HG03159 (cell line): ENCODE results near the gene SLC25A30.

Experiments used
- ATAC-seq: cut with Tn5 transposase; IDR thresholded peaks from one replicate; pipeline ENCODE4 v1.9.1; 2021; ENCODE audit warnings: mild to moderate bottlenecking, moderate library complexity; ENCODE audit not compliant: unreplicated experiment

SLC25A30 gene, protein sequence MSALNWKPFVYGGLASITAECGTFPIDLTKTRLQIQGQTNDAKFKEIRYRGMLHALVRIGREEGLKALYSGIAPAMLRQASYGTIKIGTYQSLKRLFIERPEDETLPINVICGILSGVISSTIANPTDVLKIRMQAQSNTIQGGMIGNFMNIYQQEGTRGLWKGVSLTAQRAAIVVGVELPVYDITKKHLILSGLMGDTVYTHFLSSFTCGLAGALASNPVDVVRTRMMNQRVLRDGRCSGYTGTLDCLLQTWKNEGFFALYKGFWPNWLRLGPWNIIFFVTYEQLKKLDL

DNA sequence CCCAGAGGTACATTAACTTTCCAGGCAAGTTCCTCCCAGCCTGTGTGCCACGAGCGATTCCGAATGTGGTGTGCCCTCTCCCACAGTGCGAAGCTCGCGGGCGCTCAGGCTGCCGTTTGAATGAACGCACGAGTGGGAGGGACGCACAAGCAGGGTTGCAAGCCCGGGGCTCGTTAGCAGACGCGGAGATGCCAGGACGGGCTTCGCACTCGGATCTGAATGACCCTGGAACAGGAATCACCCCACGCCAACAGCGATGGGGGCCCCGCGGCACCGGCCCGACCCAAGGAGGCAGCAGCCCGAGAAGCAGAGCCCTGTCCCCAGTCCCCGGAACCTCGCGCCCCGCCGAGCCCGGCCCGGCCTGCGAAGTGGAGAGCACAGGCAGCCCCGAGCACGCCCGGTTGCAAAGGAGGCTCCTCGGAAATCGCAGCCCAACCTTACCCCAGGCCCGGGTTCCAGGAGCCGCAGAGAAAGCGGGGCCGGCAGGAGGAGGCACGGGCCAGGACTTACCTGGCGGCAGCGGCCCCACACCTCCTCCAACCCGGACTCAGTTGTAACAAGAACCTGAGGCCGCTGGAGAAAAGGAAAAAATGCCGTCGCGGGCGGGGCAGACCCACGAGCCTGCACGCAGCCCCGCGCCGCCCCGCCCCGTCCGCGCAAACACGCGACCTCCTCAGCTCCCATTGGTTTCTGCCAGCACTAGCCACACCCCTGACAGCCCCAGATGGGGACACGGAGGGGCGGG lies at the start of gene SLC25A30:
TSS of gene SLC25A30 (minus strand) at position 584 of the 745 bp plus-strand sequence. CDS start 6,948 bp downstream, outside the sequence.
- ATAC-seq: peak; percentile 89

DNA sequence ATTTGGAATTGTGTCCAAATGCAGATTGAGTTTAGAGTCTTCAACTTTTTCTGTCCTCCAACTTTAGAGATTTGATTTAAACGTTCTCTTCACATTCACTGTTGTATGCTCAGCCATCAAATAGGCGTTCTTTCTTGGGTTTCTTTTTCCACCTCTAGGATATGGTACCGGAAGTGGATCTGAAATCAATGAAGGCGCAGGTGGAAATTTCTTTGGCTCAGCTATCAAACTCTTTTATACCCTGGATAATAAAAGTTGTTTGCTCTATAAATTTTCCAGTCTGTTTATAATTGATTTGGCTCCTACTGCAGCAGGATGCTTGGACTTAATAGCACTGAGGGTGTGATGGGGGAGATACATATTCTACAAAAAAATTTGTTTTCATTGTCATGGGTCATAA lies 48.2 kb upstream of the SLC25A30 start:
- no peak for ATAC-seq

DNA sequence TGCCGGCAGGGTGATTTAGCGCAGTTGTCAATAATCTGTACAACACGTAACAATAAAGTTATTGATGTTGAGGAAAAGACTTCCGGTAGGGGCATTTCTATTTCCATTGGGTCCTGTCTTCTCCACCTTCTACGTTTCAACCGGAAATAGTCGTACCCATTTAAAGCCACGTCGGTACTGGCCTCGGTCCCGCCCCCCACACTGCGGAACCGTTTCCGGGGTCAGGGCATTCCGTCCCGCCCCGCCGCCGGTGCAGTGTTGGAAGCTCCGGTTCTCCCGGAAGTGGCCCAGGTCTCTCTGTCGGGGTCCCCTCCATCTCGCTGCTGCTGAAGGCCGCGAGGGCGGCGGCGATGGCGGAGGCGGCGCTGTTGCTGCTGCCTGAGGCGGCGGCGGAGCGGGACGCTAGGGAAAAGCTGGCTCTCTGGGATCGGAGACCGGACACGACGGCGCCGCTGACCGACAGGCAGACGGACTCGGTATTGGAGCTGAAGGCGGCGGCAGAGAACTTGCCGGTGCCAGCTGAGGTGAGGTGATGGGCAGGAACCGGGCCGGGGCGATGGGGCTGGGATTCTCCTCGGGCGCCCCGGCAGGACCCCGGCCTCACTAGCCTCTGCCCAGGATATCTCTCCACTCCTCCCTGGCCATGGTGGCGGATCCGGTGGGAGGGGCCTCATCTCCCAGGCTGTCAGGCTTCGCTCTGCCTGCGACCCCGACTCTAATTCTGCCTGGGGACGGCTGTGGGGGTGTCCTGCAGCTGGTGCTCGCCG lies 46.7 kb upstream of the SLC25A30 start, which contains the start of gene COG3:
TSS of gene COG3 (plus strand) at position 253 of the 767 bp plus-strand sequence. CDS start at position 351, 98 bp downstream.
- ATAC-seq: peak; percentile 94

DNA sequence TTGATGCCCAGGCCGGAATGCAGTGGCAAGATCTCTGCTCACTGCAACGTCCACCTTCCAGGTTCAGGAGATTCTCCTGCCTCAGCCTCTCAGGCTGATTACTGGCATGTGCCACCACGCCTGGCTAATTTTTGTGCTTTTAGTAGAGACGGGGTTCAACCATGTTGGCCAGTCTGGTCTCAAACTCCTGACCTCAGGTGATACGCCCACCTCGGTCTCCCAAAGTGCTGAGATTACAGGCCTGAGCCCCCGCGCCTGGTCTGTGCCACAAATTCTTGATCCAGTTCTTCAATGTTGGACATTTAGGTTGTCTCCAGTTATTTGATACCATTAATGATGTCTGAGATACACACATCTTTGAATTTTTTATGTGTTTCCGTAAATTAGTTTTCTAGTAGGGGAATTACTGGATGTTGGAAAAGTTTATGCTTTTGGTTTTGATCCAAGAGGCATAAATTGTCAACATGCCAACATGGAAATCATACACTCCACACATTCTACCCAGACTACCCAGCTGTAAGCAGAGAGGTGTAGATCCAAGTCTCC lies 46.0 kb upstream of the SLC25A30 start:
- no peak for ATAC-seq

DNA sequence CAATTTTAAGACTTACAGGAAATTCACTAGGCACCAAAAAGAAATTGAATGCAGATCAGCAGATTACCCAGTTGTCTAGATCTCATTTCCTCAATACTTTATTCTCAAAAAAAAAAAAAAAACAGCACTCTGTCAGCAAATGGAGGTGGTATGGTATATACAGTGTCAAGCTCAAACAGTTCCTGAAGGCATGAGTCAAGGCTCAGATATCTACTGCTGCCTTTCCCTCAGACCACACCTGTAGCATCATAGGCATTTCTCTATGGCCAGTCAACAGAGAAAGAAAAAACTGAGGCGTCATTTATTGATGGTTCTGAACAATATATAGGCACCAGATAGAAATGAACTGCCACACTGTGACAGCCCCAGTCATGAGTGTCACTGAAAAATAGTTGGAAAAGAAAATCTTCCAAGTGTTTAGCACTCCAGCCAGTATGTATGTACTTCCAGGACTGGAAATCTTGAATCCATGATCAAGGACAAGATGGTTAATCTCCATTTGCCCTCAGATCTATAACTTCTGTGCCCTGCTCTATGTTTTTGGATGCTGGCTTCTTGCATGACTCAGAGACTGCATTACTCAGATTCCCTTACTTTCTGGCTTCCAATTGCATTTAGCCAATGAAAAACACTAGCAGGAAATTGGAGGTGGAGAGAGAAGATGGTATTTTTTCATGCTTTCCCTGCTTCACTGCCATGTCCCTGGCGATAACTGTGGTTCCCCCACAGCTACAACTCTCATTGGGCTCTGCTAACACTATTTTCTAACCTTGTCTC lies 38.2 kb upstream of the SLC25A30 start:
- ATAC-seq: no peak

DNA sequence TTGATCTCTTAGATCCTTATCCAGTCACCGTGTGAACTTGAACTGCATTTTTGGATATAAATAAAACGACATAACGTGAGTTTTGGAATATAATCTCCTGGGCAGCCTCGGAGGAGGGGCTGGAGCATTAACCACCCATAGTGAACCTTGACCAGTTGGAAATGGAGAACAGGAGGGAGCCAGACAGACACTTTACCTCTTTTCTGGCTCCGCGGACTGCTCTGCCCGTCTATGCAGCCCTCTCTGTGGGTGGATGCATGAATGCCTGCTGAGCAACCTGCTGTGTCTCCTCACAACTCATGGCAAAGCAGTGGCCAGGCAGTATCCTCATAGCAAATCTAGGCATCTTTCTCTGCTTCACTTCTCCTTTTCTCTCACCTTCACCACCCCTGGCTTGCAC lies 36.0 kb upstream of the SLC25A30 start:
- no peak for ATAC-seq

DNA sequence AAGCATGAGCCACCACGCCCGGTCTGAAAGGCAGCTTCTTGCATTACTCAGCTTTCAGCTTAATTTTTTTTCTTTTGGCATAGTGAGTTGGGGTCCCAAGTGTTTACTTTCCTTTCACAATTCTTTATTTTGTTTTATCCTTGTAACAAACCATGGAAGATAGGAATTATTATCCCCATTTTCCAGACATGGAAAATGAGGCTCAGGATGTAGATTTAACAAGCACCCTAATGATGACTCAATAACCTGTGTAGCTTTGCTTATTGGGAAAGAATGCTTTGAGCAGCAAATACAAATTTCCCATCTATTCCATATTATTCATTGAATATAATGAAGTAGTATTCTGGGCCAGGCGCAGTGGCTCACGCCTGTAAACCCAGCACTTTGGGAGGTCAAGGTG lies 33.1 kb upstream of the SLC25A30 start:
- ATAC-seq: no peak

DNA sequence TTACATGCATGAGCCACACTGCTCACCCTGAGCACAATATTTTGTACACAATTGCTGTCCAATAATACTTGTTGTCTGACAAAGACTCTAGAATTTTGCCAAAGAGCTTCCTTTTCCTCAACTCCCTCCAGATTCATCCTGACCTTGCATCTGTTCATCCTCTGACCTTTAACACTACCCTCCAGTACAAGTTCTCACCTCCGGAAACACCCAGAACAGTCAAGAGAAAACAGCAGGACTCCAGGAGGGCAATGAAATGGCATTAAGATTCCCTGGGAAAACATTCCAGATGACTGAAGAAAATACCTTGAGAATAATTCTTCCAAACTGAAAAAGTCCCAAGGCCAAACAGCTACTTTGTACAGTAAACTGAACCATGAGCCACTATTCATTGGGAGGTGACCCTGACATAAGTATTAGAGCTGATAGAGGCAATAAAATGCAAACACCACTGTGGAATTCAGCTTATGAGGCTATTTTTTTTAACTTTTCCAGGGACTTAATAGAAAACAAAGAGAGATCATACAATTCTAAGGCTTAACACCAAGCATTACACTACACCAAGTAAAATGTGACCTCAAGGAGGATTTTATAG lies 30.9 kb upstream of the SLC25A30 start:
- no peak for ATAC-seq

DNA sequence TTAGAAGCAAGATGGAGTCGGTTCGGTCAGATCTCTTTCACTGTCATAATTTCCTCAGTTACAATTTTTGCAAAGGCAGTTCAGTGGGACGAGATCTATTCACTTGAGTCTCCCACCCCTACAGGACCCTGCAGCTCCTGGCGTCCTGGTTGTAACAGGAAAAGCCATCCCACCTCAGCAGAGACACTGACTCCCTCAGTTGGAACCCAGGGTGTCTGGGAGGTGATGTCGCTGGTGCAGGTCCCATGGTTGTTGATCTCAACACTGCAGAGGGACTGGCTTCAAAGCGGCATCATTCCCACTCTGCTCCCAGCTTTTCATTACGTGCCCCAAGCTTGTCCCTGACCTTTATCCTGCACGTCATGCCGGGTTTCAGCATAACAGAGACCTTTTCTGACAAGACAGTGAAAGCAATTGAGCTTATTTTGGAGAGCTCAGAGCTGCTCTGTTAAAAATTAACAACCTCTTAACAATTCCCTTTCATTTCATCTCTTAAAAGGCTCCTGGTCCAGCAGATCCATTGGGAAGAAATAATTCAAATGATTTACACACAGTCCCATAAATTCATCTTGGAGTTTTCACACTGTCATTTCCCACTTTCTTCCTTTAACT lies 29.0 kb upstream of the SLC25A30 start:
- no peak for ATAC-seq

DNA sequence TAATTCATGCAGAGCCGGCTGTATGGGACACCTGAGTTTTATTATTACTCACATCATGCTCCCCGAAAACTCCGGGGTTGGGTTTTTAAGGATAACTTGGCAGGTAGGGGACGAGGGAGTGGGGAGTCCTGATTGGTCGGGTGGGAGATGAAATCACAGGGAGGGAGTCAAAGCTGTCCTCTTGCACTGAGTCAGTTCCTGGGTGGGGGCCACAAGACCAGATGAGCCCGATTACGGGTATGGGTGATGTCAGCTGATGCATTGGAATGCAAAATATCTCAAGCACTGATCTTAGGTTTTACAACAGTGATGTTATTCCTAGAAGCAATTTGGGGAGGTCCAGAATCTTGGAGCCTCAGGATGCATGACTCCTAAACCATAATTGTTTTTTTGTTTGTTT lies 28.0 kb upstream of the SLC25A30 start:
- no peak for ATAC-seq

DNA sequence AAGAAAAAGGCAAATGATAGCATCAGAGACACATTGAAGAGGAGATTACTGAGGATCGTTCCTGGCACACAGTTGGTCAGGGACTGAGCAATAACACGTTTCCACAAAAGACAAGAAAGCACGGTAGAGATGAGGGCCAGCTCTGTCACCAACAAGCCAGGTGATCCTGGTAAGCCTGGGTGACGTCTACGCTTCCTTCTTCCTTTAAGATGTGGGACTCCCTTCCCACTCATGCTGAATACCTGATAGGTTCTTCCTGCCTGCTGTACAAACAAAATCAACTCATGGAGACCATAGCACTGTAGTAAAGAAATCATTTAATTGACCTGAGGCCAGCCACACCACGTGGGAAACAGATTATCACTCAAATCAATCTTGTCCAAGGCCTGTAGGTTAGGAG lies 26.9 kb upstream of the SLC25A30 start:
- no peak for ATAC-seq

DNA sequence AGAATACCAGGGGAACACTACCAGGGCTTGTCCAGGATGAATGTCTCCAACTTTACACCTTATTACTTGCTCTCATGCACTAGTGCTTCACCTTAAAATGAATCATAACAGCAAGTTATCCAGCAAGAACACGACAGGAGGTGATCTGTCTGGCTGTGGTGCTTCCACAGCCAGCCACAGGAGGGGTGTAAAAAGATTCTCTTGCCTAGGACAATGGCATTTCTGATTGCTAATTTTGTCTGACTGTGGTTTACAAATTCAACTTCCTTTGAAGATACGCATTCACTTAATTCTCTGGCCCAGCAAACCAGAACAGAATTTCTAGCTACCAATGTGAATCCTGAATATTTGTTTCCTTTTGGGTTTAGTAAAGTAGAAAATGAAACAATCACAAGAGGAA lies 23.5 kb upstream of the SLC25A30 start:
- ATAC-seq: peak; percentile 82

DNA sequence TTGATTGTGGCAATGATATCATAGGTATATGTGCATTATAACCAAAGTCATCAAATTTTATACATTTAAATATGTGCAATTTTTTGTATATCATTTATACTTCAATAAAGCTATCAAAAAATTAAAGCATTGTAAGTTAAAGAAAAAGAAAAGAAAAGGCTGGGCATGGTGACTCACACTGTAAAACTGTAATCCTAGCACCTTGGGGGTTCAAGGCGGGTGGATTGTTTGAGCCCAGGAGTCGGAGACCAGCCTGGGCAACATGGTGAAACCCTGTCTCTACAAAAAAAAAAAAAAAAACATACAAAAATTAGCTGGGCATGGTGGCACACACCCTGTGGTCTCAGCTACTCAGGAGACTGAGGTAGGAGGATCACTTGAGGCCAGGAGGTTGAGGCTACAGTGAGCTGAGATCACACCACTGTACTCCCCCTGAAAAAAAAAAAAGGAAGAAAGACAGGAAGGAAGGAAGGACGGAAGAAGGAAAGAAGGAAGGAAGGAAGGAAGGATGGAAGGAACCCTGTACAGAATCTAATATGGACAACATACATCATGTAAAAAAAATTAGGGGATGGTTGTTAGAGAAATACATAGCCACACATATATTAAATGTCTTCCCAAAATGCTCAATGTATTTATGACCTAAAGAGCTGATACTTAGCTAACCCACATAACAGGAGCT lies 21.7 kb upstream of the SLC25A30 start:
- no peak for ATAC-seq

DNA sequence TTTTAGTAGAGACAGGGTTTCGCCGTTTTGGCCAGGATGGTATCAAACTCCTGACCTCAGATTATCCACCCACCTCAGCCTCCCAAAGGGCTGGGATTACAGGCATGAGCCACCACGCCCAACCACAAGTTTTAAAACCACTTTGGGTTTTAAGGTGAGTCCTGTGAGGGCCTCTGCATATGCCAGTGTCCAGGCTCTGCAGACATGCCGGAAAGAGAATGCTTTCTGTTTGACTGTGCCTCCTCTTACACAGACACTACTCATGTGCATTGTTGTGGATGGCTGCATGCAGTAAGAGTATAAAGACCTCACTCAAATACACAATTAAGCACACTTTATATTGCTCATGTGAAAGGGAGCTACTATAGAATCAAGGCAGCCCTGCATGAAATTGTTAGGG lies 20.8 kb upstream of the SLC25A30 start:
- ATAC-seq: no peak

DNA sequence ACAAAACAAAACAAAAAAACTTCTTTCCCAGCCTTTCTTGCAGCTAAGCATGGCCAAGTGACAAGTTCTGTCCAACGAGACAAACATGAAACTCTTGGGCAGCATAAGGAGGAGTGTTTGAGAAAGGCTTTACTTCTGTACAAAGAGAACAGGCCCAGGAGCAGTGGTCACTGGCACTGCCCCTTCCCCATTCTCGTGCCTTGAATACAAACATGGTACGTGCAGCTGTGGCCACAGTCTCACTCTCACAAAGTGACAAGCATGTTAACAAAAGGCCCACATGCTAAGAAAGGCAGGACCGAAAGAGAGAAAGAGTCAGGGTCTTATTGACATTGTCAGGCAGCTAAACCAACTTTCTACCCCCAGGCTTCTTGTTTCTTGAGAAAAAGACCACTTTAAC lies 19.8 kb upstream of the SLC25A30 start:
- ATAC-seq: no peak

DNA sequence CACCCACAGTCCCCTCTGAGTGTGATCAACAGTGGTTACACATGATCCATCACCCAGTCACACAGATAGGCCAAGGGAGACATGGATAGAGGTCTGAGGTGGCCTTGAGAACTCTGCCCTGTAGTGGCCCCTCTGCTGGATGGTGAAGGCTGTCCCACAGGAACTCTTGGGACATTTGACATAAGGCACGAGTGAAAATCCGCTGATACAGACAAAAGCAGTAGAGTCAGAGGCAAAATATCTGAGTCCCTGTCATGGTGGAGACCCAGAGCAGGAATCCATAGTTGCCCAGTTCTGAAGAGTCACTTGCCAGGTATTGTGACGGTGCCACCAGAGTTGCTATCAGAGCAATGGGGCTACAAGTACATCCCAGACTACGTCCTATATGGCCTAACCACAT lies 18.8 kb upstream of the SLC25A30 start:
- ATAC-seq: no peak

DNA sequence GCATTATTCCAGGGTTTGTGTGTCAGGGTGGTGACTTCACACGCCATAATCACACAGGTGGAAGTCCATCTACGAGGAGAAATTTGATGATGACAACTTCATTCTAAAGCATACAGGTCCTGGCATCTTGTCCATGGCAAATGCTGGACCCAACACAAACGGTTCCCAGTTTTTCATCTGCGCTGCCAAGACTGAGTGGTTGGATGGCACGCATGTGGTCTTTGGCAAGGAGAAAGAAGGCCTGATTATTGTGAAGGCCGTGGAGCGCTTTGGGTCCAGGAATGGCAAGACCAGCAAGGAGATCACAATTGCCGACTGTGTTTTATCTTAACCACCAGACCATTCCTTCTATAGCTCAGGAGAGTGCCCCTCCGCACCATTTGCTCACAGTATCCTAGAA lies 18.2 kb upstream of the SLC25A30 start:
- no peak for ATAC-seq

DNA sequence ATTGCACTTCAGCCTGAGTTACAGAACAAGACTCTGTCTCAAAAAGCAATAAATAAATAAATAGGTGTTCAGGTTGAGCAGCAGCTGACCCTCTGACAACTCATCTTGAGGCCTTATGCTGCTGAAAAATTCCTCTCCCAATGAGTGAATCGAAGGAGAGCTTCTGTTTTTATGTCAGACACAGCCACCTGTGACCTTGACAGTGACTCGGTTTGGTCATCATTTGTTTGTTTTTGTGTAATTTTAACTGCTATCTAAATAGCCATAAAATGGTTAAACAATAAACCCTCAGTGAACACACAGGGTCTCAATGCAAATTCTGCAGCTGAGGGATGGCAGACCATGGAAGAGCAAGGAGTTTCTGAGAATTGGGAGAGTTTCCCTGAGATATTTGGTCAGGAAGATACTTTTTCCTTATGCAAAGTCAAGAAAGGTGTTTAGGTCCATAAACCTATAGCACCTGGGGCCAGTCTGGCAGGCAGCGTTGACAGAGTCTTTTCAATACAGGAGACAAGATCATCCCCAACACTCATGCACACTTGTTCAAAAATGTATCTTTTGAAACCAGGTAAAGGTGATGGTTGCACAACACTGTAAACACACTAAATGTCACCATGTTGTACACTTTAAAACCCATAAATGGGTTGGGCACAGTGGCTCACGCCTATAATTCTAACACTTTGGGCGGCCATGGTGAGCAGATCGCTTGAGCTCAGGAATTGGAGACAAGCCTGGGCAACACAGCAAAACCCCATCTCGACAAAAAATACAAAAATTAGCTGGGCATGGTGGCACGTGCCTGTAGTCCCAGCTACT lies 16.6 kb upstream of the SLC25A30 start:
- ATAC-seq: no peak
